ENCODE results near the gene SMC3. TPM values are rescaled to one million over a fixed set of nuclear protein-coding genes. Genes with fewer than 3 reads are reported as not detected.
"Not testable (repeated sequence)": the region's sequence is repeated elsewhere in the genome, so short reads cannot be mapped to it uniquely, and the experiment has no call there.

Gene SMC3
- total RNA-seq, 1 donor from 2014 or later = 60.6 TPM

GRCh38 chr10:110530131-110530831, 37.2 kb upstream of the SMC3 start:
- no peaks in the 10 kb centered on the region for H3K36me3 Mint-ChIP-seq
- H3K4me3 Mint-ChIP-seq = peak overlapping the region; percentile 64
- DNase-seq (ENCODE audit: extremely low spot score, unreplicated experiment) = peak; percentile 74
- H3K9me3 Mint-ChIP-seq = no peaks in the 10 kb centered on the region
- H3K4me1 Mint-ChIP-seq (ENCODE audit: unreplicated experiment) = peaks cover 4% of the 10 kb centered on the region
- no peak for TF ChIP-seq CTCF (conservative IDR thresholded peaks at IDR 0.05)
- H3K27me3 Mint-ChIP-seq = peaks cover 17% of the 10 kb centered on the region
- H3K27ac Mint-ChIP-seq = peak overlapping the region; percentile 75

GRCh38 chr10:110531687-110532086, 35.8 kb upstream of the SMC3 start:
- peaks cover 19% of the 10 kb centered on the region for H3K27me3 Mint-ChIP-seq
- no peak overlapping the region for H3K4me3 Mint-ChIP-seq
- no peak overlapping the region for H3K27ac Mint-ChIP-seq
- no peaks in the 10 kb centered on the region for H3K36me3 Mint-ChIP-seq
- no peak for TF ChIP-seq CTCF (conservative IDR thresholded peaks at IDR 0.05)
- DNase-seq (ENCODE audit: extremely low spot score, unreplicated experiment) = no peak
- H3K4me1 Mint-ChIP-seq (ENCODE audit: unreplicated experiment) = peaks cover 8% of the 10 kb centered on the region
- no peaks in the 10 kb centered on the region for H3K9me3 Mint-ChIP-seq

DNA sequence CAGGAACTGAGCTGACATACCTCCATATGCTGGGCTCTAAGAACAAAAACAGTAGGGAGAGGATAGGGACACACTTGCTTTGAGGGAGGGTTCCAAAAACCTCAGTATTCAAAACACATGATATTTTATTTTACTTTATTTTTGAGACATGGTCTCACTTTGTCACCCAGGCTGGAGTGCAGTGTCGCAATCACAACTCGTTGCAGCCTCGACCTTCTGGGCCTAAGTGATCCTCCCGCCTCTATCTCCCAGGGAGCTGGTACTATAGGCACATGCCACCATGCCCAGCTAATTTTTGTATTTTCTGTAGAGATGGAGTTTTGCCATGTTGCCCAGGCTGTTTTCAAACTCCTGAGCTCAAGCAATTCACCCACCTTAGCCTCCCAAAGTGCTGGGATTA, 34.9 kb upstream of the SMC3 start:
- H3K9me3 Mint-ChIP-seq; DNase-seq (ENCODE audit: extremely low spot score, unreplicated experiment); H3K36me3 Mint-ChIP-seq; H3K4me1 Mint-ChIP-seq (ENCODE audit: unreplicated experiment); H3K27ac Mint-ChIP-seq; H3K4me3 Mint-ChIP-seq: not testable (repeated sequence)
- peaks cover 19% of the 10 kb centered on the region for H3K27me3 Mint-ChIP-seq

DNA sequence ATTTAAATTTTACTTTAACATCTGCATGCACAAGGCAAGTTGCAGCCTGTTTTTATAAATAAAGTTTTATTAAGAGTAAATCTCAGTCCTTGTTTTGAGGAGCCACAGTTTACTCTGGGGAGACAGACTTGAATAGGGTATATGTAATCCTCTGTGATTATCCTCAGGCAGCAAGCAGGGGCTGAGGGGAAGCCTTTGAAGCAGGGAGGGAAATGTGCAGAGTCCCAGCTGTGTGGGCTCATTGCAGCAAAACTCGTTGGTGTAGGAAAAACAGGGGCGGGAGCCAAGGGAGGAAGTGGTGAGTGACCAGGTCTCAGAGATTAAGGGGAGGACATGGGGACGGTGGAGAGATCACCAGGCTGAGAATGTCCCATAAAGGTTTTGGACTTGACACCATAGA, 34.3 kb upstream of the SMC3 start:
- Mint-ChIP-seq H3K27me3 (peaks cover 19% of the 10 kb centered on the region), H3K4me3 (no peak overlapping the region), H3K36me3 (no peaks in the 10 kb centered on the region), H3K27ac (no peak overlapping the region), H3K4me1 (ENCODE audit: unreplicated experiment) (peaks cover 8% of the 10 kb centered on the region), H3K9me3 (no peaks in the 10 kb centered on the region)
- DNase-seq (ENCODE audit: extremely low spot score, unreplicated experiment) = no peak
- no peak for TF ChIP-seq CTCF (conservative IDR thresholded peaks at IDR 0.05)

DNA sequence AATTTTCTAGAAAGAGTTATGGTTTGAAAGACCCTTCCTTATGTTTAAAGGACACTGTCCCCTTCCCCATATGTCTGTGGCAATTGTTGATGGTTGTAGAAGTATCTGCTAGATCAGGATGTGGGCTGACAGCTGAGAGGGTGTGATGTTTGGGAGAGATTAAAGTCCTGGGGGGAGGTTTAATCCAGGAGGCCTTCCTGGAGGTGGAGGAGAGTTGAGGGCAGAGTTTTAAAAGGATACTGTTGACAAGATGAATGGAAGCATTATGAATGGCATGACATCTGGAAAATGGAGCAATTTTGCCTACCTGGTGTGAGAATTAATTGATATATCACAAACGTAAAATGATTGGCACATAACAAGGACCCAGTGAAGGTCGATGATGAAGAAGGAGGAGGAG, 32.9 kb upstream of the SMC3 start:
- H3K36me3 Mint-ChIP-seq = no peaks in the 10 kb centered on the region
- no peaks in the 10 kb centered on the region for H3K9me3 Mint-ChIP-seq
- H3K27ac Mint-ChIP-seq = no peak overlapping the region
- H3K27me3 Mint-ChIP-seq = peaks cover 19% of the 10 kb centered on the region
- H3K4me3 Mint-ChIP-seq = no peak overlapping the region
- DNase-seq (ENCODE audit: extremely low spot score, unreplicated experiment) = no peak
- TF ChIP-seq CTCF (conservative IDR thresholded peaks at IDR 0.05) = no peak
- H3K4me1 Mint-ChIP-seq (ENCODE audit: unreplicated experiment) = peaks cover 8% of the 10 kb centered on the region

DNA sequence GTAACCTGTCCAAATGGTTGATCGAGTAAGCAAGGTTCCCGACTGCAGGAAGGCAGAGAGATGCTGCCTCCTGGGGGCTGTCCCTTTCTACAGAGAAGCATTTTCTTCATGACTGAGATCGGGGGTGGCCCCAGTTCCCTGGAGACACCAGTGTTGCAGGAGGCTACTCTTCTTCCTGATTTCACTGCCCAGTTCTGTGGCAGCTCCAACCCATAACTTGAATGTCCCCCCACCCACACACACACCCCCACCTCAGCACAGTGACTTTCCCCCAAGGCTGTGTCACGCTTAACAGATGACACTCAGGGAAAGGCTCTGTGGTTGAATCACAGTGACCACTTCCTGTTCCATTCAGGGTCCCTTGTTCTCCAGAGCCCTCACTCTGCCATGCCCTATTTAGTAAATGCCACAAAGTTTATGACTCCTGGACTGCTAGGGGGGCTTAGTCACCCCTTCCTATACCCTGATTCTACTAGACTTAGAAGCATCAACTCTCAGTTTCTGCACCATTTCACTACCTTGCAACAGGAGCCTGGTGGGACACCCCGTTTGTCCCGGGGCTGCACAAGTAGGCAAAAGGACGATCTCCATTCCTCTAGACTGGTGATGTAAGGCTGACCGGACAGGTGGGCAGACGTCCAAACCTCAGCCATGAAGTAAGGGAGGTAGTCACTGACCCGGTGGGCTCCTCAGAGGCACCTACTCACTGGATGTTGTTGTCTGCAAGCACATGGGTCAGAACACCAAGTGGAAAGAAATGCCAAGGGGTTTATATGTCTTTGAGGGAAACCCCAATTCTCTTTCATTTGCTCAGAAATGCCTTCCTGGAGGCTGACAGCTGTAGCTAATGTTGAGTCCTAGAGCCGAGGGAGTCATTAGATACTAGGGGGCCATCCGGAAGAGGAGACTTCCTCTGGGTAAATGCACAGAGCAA, 31.3 kb upstream of the SMC3 start:
- TF ChIP-seq CTCF (conservative IDR thresholded peaks at IDR 0.05) = no peak
- no peak overlapping the region for H3K4me3 Mint-ChIP-seq
- no peaks in the 10 kb centered on the region for H3K9me3 Mint-ChIP-seq
- peaks cover 8% of the 10 kb centered on the region for H3K4me1 Mint-ChIP-seq (ENCODE audit: unreplicated experiment)
- peaks cover 8% of the 10 kb centered on the region for H3K27me3 Mint-ChIP-seq
- DNase-seq (ENCODE audit: extremely low spot score, unreplicated experiment) = no peak
- H3K36me3 Mint-ChIP-seq = no peaks in the 10 kb centered on the region
- H3K27ac Mint-ChIP-seq = no peak overlapping the region

All from type B pancreatic cell (in vitro differentiated cells).